ENCODE results near the gene IQCH. TPM values are rescaled to one million over a fixed set of nuclear protein-coding genes. Genes with fewer than 3 reads are reported as not detected.
"Not testable (repeated sequence)": the region's sequence is repeated elsewhere in the genome, so short reads cannot be mapped to it uniquely, and the experiment has no call there.

Gene IQCH
- total RNA-seq, 4 donors from 2014 or later, result 1.1 to 1.6 (median 1.3) TPM; not detected in 1

DNA sequence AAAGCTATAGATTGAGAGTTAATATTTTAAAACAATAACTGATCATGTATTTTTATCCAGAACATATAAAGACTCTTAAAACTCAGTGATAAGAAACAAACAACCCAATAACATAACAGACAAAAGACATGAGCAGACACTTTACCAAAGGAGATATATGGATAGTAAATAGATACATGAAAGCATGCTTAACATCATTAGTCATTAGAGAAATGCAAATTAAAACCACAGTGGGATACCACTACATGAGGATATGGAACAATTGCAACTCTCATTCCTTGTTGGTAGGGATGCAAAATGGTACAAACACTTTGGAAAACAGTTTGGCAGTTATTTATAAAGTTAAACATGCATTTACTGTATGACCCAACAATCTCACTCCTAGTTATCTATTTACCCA, 95.0 kb downstream of the IQCH start:
- no peak for ATAC-seq (ENCODE audit: low FRiP score)
- TF ChIP-seq, protein P1, sequence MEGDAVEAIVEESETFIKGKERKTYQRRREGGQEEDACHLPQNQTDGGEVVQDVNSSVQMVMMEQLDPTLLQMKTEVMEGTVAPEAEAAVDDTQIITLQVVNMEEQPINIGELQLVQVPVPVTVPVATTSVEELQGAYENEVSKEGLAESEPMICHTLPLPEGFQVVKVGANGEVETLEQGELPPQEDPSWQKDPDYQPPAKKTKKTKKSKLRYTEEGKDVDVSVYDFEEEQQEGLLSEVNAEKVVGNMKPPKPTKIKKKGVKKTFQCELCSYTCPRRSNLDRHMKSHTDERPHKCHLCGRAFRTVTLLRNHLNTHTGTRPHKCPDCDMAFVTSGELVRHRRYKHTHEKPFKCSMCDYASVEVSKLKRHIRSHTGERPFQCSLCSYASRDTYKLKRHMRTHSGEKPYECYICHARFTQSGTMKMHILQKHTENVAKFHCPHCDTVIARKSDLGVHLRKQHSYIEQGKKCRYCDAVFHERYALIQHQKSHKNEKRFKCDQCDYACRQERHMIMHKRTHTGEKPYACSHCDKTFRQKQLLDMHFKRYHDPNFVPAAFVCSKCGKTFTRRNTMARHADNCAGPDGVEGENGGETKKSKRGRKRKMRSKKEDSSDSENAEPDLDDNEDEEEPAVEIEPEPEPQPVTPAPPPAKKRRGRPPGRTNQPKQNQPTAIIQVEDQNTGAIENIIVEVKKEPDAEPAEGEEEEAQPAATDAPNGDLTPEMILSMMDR (IDR thresholded peaks at IDR 0.05), result no peak
- no peak for DNase-seq (ENCODE audit: low spot score)

DNA sequence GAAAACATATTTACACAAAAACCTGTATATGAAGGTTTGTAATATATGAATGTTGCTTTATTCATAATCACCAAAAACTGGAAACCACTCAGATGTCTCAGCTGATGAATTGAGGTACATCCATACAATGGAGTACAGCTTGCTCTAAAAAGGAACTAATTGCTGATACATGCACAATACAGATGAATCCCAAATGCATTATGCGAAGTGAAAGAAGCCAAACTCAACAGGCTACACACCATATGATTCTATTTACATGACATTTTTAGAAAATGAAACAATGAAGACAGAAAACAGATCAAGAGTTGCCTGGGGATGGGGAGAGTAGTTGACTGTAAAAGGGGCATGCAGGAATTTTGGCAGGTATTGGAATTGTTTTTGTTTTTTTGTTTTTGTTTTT, 95.5 kb downstream of the IQCH start:
- TF ChIP-seq, protein P1 (IDR thresholded peaks at IDR 0.05), result no peak
- no peak for ATAC-seq (ENCODE audit: low FRiP score)
- DNase-seq (ENCODE audit: low spot score), result no peak

DNA sequence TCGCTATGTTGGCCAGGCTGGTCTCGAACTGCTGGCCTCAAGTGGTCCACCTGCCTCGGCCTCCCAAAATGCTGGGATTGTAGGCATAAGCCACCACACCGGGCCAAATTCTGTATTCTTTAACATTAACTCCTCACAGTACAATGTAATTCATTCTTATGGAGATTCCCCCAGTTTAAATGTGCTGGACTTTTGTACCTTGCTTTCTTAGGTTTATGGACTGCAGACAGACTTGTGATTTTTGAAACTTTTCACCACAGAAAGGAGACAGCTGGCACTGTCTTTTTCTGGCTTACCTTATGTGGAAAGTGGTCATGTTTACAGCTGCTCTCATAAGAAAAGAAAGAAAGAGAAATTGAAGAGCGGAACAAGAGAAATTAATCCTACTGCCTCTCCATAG, 103.8 kb downstream of the IQCH start:
- ATAC-seq (ENCODE audit: low FRiP score) (no peak), DNase-seq (ENCODE audit: low spot score) (no peak)
- TF ChIP-seq, protein P1 (IDR thresholded peaks at IDR 0.05), result no peak

DNA sequence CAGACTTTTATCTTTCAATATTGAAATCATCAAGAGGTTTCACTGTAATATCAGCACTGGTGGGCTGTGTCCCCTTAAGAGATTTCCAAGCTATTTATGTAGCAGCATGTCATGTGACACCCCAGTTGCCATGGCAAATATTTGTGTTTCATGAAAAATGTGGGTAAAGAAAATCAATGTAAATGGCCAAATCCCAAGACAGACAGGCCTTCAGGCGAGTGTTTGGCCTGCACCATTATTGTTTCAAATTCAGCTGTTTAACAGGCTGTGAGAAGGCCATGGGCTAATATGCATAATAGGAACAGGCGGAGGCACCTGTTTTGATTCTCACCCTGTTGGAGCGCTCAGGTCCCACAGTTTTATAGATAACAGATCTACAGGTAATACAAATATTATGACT, 104.2 kb downstream of the IQCH start:
- TF ChIP-seq, protein P1 (IDR thresholded peaks at IDR 0.05), result no peak
- ATAC-seq (ENCODE audit: low FRiP score), result no peak
- no peak for DNase-seq (ENCODE audit: low spot score)

DNA sequence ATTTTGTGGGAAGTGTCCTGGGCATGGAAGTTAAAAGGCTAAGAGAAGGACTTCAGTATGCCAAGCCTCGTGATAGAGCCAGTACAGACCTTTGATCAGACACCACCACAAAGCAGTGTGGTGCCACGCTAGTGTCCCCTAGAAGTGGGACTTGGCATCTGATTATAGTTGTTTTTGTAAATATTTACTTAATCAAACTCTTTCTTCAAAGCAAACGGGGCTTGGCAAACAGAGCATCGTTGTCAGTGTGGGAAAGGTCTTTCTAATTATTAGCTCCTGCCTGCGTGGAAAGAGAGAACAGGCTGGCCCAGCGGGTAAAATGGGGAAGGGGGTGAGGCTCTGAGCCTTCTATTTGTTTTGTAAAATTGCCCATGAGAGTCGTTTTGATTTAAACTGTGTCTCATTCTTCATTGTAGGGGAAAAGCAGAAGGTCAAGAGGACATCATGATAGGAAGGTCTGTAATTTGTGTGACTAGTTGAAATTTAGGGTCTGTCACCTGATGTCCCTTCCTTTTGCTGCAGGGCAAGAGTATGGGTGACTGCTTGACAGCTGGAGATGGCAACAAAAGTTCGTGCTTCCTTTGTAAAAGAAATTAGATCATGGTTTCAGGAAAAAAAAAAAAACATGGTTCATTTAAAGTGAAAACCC, 105.0 kb downstream of the IQCH start:
- TF ChIP-seq, protein P1 (IDR thresholded peaks at IDR 0.05), result no peak
- DNase-seq (ENCODE audit: low spot score), result no peak
- no peak for ATAC-seq (ENCODE audit: low FRiP score)

DNA sequence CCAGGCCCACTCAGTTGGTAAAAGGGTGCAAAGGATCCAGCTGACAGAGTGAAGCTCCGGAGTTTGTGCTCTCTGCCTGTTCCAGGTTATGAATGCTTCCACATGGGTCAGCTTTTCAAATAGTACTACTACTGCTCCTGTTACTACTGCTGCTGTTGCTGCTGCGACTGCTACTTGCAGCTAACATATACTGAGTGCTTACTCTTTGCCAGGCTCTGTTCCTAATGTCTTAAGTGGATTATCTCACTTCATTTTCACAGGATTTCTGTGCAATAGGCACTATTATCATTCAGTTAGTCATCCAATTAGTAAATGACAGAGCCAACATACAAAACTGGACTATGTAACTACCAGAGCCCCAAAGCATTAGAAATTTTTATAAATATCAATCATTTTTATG, 106.5 kb downstream of the IQCH start:
- ATAC-seq (ENCODE audit: low FRiP score), result no peak
- DNase-seq (ENCODE audit: low spot score), result no peak
- TF ChIP-seq, protein P1 (IDR thresholded peaks at IDR 0.05), result no peak

DNA sequence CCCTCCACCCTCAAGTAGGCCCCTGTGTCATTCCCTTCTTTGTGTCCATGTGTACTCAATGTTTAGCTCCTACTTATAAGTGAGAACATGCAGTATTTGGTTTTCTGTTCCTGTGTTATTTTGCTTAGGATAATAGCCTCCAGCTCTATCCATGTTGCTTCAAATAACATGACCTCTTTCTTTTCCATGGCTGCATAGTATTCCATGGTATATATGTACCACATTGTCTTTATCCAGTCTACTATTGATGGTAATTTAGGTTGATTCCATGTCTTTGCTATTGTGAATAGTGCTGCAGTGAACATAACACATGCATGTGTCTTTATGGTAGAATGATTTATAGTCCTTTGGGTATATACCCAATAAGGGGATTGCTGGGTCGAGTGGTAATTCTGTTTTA, 109.1 kb downstream of the IQCH start:
- ATAC-seq (ENCODE audit: low FRiP score); DNase-seq (ENCODE audit: low spot score): not testable (repeated sequence)

Data from omental fat pad (tissue), 4 donors.